Measurements from ENCODE around the gene DLGAP4. TPM values are rescaled to one million over a fixed set of nuclear protein-coding genes. Genes with fewer than 3 reads are reported as not detected.

DLGAP4 gene
- total and polyA plus RNA-seq, 2 of the 8 experiments (the other 6 are each of a cell fraction or from before 2014, with no cell fraction given) = 41.2 to 57.2 TPM

DNA sequence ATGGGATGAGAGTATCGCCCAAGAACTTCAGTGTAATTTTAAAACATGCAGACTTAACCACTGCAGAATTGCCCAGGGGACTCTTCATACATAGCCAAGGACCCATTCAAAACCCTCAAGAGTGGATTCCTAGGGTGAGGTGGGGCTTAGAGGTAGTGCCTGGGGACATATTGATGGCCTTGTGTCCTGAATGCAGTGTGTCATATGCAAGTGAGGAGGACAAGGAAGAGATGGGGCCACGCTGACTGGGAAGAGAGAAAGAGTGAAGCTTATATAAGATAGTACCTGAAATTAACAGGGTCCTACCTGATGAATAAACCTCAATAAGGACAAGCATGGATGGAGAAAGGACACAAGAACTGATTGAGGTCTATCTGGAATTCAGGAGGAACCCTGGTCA, 249.1 kb downstream of the DLGAP4 start (continued):
- no peak for TF ChIP-seq JUN (IDR thresholded peaks at IDR 0.05; ENCODE audit: low read depth, low read length)

Data from H1 (cell line).